HG03139 (cell line): Measurements from ENCODE around the gene ZNF76.

ENCODE experiments used
- ATAC-seq: cut with Tn5 transposase; IDR thresholded peaks from one replicate; pipeline ENCODE4 v1.9.1; 2021; ENCODE audit not compliant: unreplicated experiment

Gene ZNF76

DNA sequence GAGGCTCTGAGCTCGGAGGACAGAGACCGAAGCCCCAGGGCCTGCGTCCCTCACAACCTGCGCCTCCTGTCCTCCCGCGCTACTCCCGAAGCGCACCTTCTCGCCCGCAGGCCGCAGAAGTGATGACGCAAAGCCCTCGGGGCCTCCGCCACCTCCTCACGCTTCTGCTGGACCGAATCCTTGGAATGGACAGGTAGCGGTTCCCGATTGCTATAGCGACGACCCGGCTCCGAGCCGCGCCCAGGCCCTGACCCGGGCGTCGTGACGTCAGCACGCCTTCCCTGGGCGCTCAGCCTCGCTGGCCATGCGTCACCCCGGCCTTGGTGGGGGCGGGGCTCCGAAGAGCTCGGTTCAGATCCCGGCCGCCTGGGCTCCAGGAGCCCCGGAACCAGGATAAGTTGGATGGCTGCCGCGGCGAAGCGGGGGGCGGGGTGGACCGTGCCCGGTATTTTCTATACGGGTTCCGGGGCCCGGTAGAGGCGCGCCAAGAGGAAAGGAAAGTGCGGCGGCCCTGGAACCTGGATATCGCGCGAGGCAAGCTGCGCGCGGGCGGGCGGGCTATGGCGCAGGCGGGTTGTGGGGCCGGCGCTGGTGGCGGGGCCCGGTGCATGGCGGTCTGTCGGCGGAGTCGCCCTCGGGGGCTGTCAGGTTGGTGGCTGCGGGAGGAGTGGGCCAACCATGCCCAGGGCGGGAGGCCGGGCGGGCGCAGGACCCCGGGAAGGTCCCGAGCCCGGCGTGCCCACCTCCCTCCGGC lies at the start of gene ZNF76:
TSS of gene ZNF76 (plus strand) at position 542 of the 754 bp plus-strand sequence. CDS start 21,417 bp downstream, outside the sequence.
- peak; percentile 81 for ATAC-seq

DNA sequence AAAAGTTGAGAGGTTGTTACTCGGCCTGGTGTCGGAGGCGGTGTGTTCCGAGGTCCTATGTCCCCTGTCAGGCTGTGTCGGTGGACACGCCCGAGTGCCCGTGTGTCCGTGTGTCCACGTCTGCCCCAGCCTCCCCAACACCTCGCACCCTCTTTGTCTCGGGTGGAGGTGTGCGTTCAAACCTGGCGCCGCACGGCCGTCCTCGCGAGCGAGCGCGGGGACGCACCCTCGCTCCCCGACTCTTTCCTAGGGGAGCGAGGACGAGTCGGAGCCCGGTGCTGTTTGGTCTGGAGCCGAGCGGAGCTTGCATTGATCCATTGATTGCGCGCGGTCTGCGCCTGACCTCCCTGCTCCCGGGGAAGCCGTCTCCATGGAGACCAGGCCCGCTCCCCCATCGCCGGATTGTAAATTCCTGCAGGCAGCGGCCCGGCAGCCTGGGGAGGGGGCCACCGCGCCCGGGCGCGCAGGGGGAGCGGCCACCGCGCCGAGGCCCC lies 46.2 kb upstream of the ZNF76 start:
- no peak for ATAC-seq

DNA sequence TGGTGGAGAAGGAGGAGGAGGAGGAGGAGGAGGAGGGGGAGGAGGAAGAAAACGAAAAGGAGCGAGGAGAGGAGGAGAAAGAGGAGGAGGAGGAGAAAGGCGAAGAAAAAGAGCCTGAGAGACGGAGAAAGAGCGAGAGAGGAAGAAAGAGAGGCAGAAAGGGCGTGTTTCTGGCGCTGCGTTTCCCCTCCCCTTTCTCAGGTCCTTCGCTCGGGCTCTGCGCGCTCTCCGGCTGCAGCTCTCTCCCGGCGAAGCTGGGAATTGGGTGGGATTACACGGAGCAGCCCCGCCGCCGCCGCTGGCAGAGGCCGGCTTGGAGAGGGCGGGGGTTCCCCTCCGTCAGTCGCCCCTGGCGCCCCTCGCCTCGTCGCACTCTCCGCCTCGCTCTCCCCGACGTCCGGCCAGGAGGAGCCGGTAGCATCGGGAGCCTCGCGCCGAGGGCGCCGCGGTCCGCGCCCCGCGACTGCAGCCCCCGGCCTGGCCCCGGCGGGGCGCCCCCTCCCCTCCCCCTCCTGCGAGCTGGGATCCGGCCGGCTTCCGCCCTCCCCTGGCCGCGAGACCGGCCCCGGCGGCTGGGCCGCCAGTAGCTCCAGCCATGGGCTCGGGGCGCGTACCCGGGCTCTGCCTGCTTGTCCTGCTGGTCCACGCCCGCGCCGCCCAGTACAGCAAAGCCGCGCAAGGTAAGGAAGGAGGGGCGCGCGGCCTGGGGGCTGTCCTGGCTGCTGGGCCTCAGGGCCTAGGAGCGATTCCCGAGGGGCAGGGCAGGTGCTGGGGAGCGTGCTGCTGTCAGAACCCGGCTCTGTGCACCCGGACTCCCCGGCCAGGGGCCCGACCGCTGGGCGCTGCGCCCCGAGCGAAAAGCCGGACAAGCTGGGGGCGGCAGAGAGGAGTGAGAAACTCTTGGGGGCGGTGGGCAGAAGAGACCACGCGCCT lies 45.4 kb upstream of the ZNF76 start, which contains the start of gene SCUBE3:
TSS of gene SCUBE3 (plus strand) at position 133 of the 933 bp plus-strand sequence. CDS start at position 596, 463 bp downstream.
- no peak for ATAC-seq

- no peak for ATAC-seq
These were observed 44.5 kb upstream of the ZNF76 start for GRCh38 chr6:35214869-35215664.

DNA sequence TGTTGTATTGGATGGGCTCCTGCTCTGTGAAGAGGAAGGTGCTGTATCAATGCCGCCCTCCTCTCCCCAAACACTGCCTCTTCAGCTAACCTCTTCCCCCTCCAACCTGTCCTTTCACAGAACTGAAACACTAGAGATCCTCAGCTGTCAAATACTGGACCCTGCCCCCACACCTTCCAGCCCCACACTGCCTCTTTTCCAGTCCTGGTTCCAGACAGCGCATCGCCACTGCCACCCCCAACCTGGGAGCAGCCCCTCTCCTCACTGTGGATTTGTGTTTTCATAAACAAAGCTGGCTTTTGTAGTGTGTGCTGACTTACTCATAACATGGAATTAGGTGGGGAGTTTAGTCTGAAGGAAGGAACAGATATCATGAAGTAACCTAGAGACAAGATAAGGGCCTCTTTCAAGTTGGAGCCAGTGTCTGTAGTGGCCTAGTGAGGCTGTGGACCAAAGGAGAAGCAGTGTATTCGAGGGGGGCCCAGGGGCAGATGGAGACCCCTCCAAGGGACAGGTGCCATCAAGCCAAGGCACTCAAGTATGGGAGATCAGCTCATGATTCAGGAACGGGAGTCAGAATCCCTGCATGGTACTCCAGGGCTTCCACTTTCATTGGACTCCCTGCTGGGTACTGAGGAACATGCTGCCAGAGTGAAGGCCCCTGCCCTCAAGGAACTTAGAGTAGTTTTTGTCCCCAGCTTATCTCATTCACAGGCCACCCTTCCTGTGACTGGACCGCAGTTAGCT lies 43.7 kb upstream of the ZNF76 start:
- no peak for ATAC-seq

DNA sequence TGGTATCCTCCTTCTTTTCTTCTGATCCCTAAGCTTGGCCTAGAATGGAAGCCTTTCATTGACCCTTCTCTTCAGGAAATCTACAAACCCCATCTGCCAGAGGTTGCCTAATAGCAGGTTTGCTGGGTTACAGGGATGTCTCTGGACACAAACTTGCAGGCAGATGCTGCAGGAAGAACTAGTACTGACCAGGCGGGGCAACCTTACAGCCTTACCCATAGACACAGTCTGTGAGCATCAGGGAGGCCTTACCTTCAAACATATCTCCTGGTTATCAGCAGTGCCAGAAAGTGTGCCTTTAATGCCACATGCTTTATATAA lies 43.2 kb upstream of the ZNF76 start:
- ATAC-seq = no peak

GRCh38 chr6:35216851-35217811 lies 42.4 kb upstream of the ZNF76 start:
- ATAC-seq = no peak

GRCh38 chr6:35218021-35218420 lies 41.5 kb upstream of the ZNF76 start:
- no peak for ATAC-seq

DNA sequence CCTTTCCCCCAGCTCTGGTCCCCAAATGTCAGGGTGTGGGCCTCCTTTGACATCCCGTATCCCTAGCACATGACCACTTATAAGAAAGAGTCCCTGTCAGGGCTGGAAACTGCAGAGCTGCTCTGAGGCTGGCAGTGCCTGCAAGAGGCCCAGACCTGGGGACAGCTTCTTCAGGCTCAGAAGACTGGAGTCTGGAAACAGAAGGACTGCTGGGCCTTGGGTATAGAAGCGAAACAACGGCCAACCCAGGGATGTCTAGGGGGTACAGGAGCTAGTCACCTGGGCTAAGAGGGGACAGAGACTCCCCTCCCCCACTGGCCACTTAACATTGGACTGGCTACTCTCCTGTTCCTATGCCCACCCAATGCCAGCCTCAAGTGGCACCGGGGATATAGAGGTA lies 41.1 kb upstream of the ZNF76 start:
- no peak for ATAC-seq

DNA sequence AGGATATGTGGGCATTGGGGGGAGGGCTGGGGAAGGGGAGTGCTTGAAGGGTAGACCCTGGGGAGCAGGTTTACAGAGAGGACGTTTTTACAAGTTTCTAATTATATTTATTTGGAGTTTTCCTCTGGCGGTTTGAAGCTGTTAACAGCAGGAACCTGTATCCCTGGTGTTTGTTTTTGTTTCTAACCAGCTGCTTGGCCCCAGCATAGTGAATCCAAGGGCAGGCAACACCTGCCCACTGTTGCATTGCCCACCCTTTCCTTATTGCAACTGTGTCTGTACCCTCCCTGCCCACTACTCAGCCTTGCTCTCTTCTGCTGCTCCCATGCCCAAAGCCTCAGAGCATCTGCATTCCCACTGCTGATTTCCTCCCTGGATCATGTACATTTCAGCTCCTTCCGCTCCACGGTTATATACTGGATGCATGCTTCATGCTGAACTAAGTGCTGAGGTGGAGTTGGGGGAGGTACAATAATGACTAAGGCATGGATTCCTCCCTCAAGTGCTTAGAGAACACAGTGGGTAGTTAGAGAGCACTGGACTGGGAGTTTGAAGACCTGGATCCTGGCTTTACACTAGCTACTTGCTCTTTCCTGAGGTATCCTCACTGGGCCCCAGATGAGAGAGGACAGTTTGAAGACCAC lies 39.7 kb upstream of the ZNF76 start:
- ATAC-seq = no peak

- no peak for ATAC-seq
These were observed 38.8 kb upstream of the ZNF76 start for GRCh38 chr6:35220711-35221110.

DNA sequence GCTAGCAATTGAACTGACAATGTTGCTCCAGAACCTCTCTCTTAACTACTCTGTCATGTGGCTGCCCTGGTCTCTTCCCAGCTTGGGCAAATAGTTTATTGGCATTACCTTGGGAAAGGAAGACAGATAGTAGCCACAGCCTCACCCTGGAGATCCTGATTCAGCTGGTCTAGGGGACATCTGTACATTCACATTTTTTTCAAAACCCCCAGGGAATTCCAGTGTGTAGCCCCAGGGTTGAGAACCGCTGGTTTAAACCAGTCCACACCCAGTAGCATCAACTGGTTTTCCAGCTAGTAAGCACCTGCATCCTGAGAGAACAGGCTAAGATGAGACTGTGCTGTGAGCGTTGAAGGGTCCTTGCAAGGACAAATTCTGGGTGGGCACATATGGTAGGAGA lies 36.1 kb upstream of the ZNF76 start:
- no peak for ATAC-seq

- ATAC-seq = no peak
These were observed 34.8 kb upstream of the ZNF76 start for GRCh38 chr6:35224720-35225119.

DNA sequence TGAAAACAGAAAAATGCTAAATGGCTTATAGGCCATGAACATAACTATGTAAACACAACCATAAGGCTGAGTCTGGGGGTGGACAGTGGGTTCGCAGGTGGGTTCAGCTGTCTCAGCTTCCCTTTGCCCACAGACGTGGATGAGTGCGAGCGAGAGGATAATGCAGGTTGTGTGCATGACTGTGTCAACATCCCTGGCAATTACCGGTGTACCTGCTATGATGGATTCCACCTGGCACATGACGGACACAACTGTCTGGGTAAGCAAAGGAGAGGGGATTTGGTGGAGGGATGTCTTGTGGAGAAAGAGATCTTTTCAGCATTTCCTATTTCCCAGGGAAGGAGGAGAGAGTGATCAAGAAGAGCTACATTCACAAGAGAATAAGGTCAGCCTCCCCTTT lies 31.1 kb upstream of the ZNF76 start:
- ATAC-seq = no peak

DNA sequence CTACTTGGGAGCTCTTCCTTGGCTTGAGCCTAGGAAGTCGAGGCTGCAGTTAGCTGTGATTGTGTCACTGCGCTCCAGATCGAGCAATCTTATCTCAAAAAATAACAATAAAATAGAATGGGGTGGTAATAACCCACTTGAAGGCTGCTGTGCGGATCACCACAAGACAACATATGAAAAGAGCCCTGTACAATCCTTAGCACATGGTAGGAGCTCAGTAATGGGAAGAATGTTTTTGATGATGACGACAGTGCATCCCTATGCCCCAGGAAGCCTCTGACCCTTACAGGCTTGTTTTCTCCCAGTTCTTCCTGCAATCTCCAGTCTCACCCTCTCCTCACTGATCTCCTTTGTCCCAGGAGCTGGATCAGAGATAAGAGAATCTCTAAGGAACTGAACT lies 30.2 kb upstream of the ZNF76 start:
- ATAC-seq = no peak

DNA sequence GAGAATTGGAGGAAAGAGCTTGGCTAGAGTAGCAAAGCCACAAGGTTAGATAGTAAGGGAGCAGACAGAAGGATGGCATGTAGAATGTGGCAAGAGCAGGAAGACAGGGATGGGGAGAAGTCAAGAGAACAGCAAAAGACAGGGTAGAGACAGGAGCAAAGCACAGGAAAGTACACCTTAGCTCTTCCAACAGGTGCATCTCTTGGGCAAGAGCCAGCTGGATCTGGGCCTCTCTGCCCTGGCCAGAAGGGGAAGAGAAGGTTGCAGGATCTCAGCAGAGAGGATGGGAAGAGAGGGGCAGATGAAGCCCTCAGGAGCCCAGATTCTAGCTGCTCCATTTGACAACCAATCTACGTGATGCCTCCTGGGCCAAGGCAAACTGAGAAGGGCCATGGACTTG lies 29.0 kb upstream of the ZNF76 start:
- ATAC-seq = no peak

DNA sequence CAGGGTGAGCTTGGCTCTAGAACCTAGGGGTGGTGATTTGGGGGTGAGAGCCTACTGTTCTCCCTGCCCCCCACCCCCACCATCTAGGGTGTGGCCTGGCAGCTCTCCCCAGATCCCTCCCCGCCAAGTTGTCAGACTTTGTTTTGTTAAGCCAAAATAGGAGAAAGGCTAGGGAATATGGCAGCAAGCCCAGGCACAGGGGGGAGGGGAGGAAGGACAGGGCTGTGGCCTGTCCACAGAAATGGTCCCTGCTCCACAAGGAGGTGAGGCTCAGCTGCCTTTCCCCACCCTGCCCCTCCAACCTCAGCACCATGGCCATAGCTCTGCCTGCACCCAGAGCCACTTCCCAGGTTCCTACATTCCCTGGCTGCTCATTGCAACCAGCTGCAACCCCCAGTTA lies 28.6 kb upstream of the ZNF76 start:
- ATAC-seq = no peak

GRCh38 chr6:35231563-35231962 lies 28.0 kb upstream of the ZNF76 start:
- ATAC-seq = no peak

GRCh38 chr6:35234901-35235300 lies 24.6 kb upstream of the ZNF76 start:
- ATAC-seq = no peak
